Activated CD4-positive, alpha-beta T cell treated with anti-CD3 and anti-CD28 coated beads for 24 hours (primary cell): ENCODE results near the gene MRPL50.
"Not testable (repeated sequence)": the region's sequence is repeated elsewhere in the genome, so short reads cannot be mapped to it uniquely, and the experiment has no call there.

Experiments used
- DNase-seq, 2 donors: peaks; one replicate each; pipeline ENCODE4 v3.0.0-alpha.2; 2020; ENCODE audit warnings: low read depth in 2 of 2

Gene MRPL50

GRCh38 chr9:101417977-101418376 lies 19.6 kb upstream of the MRPL50 start:
- DNase-seq, result no peak

- DNase-seq, result no peak
Observed at GRCh38 chr9:101417389-101417788, 19.0 kb upstream of the MRPL50 start.

- no peak for DNase-seq
Observed at GRCh38 chr9:101415578-101415977, 17.2 kb upstream of the MRPL50 start.

- no peak for DNase-seq
Observed at GRCh38 chr9:101414839-101415238, 16.4 kb upstream of the MRPL50 start.

GRCh38 chr9:101409079-101409477 lies 10.7 kb upstream of the MRPL50 start:
- no peak for DNase-seq

GRCh38 chr9:101408374-101409078 lies 10.1 kb upstream of the MRPL50 start:
- DNase-seq, result no peak

GRCh38 chr9:101403516-101404285 lies 5.3 kb upstream of the MRPL50 start:
- DNase-seq, result no peak

- DNase-seq, result no peak
Observed at GRCh38 chr9:101400120-101400519, 1.7 kb upstream of the MRPL50 start.

GRCh38 chr9:101399643-101399970 lies 1.2 kb upstream of the MRPL50 start:
- no peak for DNase-seq

GRCh38 chr9:101398930-101399642 lies 668 bp upstream of the MRPL50 start:
- peak in 1 of 2 donors; percentile 6 for DNase-seq

- DNase-seq, result no peak
Observed at GRCh38 chr9:101397746-101398067, 711 bp downstream of the MRPL50 start.

- DNase-seq, result no peak
Observed at GRCh38 chr9:101394687-101395086, 3.7 kb downstream of the MRPL50 start.

- DNase-seq, result no peak
Observed at GRCh38 chr9:101393135-101393534, 5.3 kb downstream of the MRPL50 start.

- no peak for DNase-seq
Observed at GRCh38 chr9:101388507-101388993, 9.9 kb downstream of the MRPL50 start.

- DNase-seq, result no peak
Observed at GRCh38 chr9:101387871-101388506, 10.4 kb downstream of the MRPL50 start.

- DNase-seq, result not testable (repeated sequence)
Observed at GRCh38 chr9:101384873-101385536, 13.4 kb downstream of the MRPL50 start, which contains the start of gene BAAT. Gene BAAT, minus strand, starts transcription at chr9:101385006. Its CDS starts 13,602 bp downstream, at chr9:101371404.

GRCh38 chr9:101383361-101383760 lies 15.1 kb downstream of the MRPL50 start:
- DNase-seq, result no peak

GRCh38 chr9:101381833-101382342 lies 16.5 kb downstream of the MRPL50 start:
- DNase-seq, result no peak

GRCh38 chr9:101381118-101381517 lies 17.3 kb downstream of the MRPL50 start:
- DNase-seq, result no peak

GRCh38 chr9:101380295-101380694 lies 18.1 kb downstream of the MRPL50 start:
- DNase-seq, result no peak

- DNase-seq, result no peak
Observed at GRCh38 chr9:101376111-101376848, 22.1 kb downstream of the MRPL50 start.
